Ramos (cell line): Measurements from ENCODE around the gene HHAT.

Source experiments
- in situ Hi-C: fragments of 300-500 bp; cut with MboI; formaldehyde crosslinking; loops from one replicate; pipeline ENCODE4 v1.14.3; 2022; ENCODE audit warnings: low sequenced_read_pairs; ENCODE audit not compliant: unreplicated experiment

The HHAT gene

DNA sequence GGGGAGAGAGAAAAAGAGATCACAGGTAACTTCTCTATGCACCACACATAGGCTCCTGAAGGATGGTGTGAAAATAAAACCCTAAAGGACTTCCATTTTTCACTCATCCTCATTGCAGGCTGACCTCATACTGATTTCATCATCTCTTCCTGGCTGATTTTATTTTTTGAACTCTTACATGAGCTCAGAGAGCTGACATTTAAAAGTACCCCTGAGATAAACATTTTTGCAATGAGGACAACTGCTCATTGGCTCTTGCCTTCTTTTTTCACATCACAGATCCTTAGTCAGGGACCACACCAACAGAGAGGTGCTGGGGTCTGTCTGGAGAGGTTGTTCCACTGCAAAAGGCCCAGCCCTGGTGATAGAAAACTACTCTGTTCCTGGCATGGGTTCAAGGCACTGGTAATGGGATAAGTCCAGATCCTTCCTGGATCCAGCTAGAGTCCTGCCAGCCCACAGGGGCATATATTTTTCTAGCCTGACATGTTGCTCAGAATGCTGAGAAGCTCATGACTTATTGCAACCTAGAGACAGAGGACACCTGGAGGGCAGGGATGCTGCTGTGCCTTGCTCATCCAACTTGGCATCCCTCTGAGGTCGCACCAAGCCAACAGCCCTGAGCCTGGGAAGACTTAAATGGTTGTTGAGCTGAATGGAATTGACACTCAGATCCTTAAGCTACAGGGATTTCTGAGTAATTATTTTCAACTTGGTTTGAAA, 360.0 kb downstream of the HHAT start:
- in situ Hi-C loops = no loop called here

DNA sequence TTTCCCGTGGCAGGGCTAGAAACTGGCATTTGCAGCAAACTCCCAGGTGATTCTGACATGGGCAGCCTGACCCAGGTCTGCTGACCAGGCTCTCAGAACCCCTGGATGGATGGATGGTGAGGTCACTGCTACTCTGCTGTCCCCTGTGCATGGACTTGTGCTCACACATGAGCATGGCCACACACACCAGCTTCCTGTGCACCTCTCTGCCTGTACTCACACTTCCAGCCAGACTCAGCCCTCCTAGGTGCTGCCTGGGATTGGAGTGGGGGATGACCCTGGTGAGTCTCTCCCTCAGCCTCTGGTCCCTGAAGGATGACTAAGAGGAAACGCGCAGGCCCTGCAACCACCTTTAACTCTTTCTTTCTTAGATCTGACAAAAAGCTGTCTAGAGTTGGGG, 361.1 kb downstream of the HHAT start:
- in situ Hi-C loops = no loop called here

DNA sequence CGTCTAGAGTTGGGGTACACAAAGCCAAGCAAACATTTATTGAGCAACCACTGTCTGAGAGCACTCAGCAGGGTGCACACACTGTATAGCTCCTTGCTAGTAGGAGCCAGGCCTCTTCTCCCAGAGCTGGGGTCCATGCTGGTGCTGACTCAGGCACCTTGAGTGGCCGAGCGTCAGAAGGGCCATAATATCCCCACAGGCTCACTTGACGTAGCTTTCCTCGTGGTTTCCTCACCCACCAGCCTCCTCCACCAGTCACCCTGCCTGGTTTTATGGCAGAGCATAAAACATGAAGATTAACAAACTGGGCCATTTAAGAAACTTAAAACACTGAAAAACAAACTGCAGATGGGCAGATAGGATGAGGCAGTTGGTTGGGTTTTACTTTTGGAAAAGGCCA, 361.5 kb downstream of the HHAT start:
- in situ Hi-C loops = no loop called here

GRCh38 chr1:210691039-210691610, 362.4 kb downstream of the HHAT start:
- in situ Hi-C loops = no loop called here

- in situ Hi-C loops = no loop called here
Measured at GRCh38 chr1:210692796-210693195, 364.1 kb downstream of the HHAT start.

- in situ Hi-C loops = no loop called here
Measured at GRCh38 chr1:210695026-210695425, 366.3 kb downstream of the HHAT start.

DNA sequence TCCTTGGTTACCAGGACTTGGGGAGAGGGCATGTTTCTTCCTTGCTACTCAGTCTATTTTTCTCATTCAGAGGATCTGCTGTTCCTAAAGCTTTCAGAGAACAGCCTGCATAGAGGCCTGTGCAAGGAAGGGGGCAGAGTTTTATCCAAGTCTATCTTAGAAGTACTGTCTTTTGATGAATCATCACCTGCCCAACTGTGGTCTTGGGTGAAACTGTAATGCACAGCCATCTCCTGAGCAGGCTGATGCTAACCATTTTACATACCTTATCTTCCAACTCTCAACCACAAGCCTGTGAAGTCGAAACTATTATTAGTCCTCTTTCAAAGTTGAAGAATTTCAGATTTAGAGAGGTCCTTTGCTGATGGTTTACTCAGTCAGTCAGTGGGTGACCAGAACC, 368.0 kb downstream of the HHAT start:
- in situ Hi-C loops = no loop called here

DNA sequence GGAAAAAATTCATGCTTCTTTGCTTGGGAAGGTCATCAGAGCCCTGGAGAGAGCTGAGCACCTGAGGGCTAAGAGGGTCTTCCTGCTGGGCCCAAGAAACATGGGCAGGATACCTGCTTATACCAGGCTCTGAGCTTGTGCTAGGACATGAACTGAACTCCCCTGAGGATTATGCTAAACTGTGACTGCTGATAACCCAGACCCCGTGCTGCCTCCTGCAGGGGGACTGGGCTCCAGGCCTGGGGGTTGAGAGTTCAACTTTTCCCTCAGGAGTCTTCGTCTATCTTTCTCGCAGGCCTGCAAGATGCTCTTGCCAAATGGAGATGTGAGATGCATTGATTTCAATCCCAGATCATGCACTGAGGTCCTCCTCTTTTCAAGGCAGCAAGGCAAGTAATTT, 368.5 kb downstream of the HHAT start:
- in situ Hi-C loops = no loop called here

DNA sequence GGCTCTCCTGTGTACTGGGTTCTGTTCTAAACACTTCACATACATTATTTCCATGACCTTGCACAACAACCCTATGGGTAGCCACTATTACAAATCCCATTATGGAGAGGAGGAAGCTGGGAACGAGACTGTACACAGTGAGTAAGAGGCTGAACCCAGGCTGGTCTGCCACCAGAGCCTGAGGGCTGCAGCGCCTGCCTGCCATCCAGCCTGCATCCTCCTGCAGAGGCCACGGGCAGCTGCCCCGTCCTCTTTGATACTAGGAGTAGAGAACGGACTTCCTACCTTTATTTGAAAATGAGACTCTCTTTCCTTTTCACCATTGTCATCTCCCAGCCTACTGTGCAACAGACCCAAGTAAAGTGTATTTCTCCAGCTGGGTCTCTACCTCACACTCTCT, 370.0 kb downstream of the HHAT start:
- in situ Hi-C loops = no loop called here

DNA sequence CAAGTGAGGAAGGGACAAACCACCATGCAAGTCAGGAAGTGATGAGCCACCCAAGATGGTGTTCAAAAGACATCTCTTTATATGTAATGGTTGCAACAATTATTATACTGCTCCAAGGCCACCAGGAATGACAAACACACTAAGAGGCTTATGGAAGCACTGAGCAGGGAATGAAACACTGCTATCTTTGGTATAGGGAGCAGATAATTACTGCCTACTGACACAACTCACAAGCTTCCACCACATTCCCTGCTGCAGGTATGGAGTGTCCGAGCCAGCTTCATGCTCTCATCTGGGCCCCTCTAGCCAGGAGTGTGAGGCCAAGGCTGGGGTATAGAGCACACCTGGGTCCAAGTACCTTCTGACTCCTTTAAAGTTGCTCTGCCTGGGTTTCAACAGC, 371.4 kb downstream of the HHAT start:
- in situ Hi-C loops = no loop called here

- in situ Hi-C loops = no loop called here
Measured at GRCh38 chr1:210700511-210700910, 371.8 kb downstream of the HHAT start.

DNA sequence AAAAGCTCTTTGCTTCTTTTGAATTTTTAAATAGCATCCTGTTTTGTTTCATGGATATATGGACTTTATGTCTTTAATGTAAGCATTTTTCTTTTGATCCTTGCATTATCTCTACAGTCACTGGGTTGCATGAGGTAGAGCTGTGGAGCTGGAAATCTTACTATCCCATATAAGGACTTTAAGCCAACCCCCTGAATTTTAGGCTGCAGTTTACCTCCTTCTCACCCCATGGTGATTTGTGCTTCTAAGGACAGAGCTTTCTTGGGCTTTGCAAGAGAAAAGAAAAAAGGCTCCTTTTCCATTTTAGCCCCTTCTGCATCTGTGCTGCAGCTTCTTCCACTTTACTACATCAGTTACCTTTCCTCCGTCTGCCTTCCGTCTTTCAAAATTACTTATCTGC, 373.8 kb downstream of the HHAT start:
- in situ Hi-C loops = no loop called here

GRCh38 chr1:210703593-210703992, 374.9 kb downstream of the HHAT start:
- in situ Hi-C loops = no loop called here

DNA sequence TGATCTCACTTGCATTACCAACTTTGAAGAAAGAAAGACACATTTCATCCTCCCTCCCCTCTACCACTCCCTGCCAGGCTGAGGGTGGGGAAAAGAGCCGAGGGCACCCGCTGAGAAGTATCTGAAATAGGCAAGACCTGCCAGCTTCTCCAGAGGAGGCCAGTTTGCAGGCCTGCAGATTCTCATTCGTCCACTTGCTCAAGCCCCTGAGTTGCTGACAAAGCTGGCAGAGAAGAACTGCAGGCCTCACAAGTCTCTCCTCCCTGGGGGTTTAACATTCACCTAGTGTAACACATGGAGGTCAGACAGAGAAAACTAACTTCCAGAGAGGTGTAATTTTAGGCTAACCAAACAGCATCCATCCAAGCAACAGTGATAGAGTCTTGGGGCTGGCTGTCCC, 376.4 kb downstream of the HHAT start:
- in situ Hi-C loops = no loop called here

DNA sequence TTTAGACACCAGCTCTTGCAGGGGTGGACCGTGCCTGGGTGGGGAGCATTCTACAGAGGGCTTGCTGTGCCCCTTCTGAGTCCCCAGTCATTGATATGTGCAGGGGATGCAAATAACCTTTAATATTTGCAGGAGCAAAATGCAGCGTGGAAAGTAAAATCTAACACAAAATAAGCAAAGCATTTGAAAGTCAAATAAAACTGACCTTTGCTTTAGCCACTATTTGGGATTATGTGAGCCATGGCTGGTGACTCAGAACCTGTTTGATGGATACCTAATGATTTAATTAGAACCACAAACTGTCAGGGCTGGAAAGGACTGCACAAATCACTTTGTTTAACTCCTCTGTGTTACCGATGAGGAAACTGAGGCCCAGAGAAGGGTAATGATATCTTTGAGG, 377.5 kb downstream of the HHAT start:
- in situ Hi-C loops = no loop called here

GRCh38 chr1:210707300-210708240, 378.9 kb downstream of the HHAT start:
- in situ Hi-C loops = no loop called here

DNA sequence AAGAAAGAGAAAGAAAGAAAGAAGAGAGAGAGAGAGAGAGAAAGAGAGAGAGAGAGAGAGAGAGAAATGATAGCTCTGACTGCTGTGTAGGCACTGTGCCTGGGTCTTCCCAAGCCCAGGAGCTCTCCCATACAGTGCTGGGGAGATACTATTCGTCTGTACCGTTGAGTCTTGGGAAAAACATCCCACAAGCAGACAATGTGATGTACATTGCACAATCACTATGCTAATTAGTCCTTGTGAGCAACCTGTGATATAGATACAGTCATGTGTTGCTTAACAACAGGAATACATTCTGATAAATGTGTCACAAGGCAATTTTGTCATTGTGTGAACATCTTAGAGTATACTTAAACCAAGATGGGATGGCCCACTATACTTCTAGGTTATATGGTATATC, 381.0 kb downstream of the HHAT start:
- in situ Hi-C loops = no loop called here

DNA sequence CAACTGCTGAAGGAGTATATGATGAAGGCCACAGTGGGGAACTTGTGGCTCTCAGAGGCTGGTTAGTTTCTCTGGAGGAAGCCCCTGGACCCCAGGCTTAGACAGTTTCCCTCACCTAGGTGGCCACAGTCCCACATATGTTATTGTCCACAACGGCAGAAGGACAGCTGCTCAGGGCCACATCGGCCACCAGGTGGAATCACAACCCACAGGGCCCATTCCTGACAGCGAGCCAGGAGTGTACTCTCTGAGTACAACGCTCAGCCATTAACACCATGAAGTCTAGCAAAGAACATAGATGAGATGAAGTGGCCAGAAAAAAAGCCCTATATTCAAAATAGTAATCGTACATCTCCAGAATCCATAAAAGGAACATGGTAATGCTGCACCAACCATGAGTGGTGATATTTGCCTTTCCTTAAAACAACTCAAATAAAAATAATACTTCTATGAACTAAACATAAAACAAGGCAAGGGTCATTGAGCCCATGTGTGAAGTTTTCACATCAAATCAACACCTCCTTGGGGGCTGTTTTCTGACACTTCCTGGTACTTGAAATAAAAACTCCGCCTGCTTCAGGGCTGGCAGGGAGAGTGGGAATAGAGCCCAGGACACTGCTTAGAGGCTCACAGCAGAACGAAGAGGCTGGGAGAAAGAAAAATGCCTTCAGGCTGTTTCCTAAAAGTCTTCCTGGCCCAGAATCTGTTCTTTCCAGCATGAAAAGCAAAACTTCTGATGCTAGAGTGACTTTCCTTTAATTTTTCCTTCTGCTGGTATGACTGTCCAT, 383.3 kb downstream of the HHAT start:
- in situ Hi-C loops = no loop called here

DNA sequence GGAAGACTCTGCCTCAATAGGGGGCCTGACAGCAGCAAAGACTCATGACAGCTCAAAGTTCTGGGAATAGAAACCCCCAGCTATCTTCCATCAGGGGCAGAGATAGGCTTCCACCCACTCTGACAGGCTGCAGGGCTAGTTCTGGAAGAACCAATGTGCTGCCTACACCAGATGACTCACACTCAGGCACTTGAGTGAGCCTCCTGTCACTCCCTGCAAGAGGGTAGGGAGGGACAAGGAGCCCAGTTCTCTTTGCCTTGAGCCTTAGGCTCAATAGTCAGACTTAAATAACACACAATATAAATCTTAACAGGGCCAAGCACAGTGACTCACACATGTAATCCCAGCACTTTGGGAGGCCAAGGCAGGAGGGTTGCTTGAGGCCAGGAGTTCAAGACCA, 386.4 kb downstream of the HHAT start:
- in situ Hi-C loops = no loop called here

GRCh38 chr1:210722410-210723081, 393.8 kb downstream of the HHAT start:
- in situ Hi-C loops = no loop called here
